ENCODE measurements around the gene UQCR11.

Gene UQCR11

DNA sequence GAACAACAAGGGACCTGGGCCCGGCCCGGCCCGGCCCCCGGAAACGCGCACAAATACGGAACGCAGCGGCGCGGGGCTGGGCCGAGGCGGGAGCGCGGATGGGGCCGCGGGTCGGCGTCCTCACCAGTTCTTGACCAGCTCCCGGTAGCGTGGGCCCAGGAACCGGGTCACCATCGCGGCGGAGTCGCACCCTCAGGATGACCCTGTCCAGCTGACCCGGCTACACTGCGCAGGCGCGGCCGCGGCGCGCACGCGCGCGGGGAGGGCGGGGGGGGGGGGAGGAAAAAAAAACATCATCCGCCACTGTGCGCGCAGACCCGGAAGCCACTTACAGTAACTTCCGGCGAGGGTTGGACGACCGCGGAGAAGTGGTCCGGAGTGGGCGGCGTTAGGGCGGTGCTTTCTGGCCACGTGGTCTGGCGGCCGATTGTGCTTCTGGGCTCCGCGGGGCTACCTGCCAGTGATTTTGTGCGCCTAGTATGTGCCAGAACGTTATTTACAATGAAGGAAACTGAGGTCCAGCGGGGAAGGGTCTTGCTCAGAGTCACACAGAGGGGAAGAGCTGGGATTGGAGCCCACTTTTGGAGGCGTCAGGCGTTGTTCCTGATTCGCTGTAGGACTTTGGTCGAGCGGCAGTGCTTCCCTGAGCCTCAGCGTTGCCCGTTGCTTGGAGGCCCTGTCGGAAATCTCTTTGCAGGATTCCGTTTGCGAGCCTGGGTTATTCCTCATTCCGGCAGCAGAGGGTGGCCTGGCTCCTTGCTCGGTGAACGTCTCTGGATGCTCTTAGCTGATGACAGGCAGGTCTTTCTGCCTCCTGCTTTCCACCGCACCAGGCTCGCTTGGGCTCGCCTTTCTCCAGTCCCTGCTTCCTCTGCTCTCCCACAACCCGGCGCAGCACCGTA lies at the start of gene UQCR11:
Gene UQCR11 (minus strand): TSS at position 227 of the 902 bp plus-strand sequence. CDS start 53 bp downstream, at position 174.
- Mint-ChIP-seq H3K36me3 (peaks cover 72% of the 10 kb centered on the region), H3K27ac (peak within 1 kb of the TSS; percentile 96), H3K4me3 (peak within 1 kb of the TSS; percentile 94), H3K4me1 (peaks cover 47% of the 10 kb centered on the region), H3K9me3 (no peaks in the 10 kb centered on the region)
- DNase-seq (ENCODE audit: low spot score in 2 of 2) (peak; percentile 83 to 97), ATAC-seq (peak; percentile 91)

DNA sequence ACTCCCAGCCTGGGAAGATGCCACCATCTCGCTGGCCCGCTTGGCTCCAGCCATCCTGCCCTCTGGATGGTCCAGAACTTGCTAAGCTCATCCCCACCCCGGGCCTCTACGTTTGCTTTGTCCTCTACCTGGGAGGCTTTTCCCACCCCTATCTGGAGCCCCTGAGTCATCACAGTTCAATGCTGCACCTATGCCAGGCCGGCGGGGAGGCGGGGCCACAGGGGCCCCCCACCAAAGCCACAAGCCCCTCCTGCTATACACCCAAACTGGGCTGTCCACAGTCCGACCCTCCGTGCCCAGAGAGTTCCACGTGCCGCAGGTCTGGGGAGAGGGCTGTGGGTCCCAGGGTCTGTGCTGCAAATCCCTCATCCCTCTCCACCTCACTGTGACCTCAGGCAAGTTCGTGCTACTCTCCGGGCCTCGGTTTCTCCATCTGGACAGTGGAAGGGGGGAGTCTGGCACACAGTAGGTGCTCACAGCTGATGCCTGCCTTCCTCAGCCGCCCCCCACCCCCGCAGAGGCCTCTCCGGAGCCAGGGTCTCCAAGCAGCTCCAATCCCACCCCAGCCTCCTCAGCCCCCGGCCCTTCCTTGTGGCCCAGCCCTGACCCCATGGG lies 49.0 kb upstream of the UQCR11 start:
- peak overlapping the region; percentile 86 for H3K27ac Mint-ChIP-seq
- DNase-seq (ENCODE audit: low spot score in 2 of 2) (no peak), ATAC-seq (no peak)
- peaks cover 22% of the 10 kb centered on the region for H3K4me1 Mint-ChIP-seq
- H3K9me3 Mint-ChIP-seq, result no peaks in the 10 kb centered on the region
- peaks cover 29% of the 10 kb centered on the region for H3K36me3 Mint-ChIP-seq
- H3K4me3 Mint-ChIP-seq, result peak overlapping the region; percentile 71

DNA sequence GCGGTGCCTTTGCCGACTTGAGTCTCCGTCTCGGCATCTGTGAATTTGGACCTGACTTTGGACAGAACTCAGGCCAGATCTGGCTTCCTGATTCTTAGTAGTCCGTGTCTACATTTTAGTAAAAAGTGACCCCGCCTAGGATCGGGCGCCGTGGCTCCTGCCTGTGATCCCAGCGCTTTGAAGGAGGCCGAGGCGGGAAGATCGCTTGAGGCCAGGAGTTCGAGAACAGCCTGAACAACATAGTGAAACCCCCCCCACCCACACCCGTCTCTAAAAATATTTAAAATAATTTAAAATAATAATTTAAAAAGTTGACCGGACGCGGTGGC lies 48.0 kb upstream of the UQCR11 start:
- Mint-ChIP-seq H3K27ac (peak overlapping the region; percentile 91), H3K9me3 (no peaks in the 10 kb centered on the region), H3K4me1 (peaks cover 30% of the 10 kb centered on the region), H3K4me3 (peak overlapping the region; percentile 71), H3K36me3 (peaks cover 39% of the 10 kb centered on the region)
- DNase-seq (ENCODE audit: low spot score in 2 of 2) (no peak), ATAC-seq (no peak)

DNA sequence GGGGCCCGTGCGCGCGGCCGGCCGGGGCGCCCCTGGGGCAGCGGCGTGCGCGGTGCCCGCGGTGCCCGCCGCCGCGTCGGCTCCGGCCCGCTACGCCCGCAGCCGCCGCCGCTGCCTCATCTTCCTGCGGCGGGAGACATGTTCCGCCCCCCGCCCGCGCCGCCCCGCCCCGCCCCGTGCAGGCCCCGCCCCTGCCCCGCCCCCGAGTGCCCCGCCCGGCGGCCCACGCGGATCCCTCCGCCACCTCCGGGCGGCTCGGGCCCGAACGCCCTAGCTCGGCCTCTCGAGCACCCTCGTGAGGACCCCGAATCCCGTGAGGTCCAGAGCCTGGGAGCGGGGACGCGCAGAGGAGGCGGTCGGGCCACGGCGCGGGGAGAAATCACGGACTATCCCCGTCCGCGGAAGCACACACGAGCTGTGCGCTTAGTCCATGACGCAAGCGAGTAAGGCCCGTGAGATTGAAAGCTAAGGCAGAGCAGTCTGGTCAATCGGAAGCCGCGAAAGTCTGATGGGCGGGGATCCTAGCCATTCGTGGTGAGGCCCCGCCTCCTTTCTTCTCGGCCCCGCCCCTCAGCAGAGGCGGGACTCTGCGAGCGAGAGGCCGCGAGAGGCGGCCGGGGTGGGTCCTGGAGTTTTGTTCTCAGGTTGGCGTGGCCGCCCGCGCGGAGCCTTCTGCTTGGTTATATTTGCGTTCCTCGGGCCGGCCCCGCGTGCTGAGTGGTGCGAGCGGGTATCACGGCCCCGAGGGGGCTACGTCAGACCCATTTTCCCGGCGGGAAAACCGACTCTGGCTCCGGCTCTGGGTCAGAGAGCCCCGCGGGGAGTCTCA lies 47.4 kb upstream of the UQCR11 start, which contains the start of gene TCF3:
Gene TCF3 (minus strand): TSS at position 145 of the 829 bp plus-strand sequence. CDS start 2,367 bp downstream, outside the sequence.
- H3K4me3 Mint-ChIP-seq, result peak within 1 kb of the TSS; percentile 81
- H3K9me3 Mint-ChIP-seq, result no peaks in the 10 kb centered on the region
- peaks cover 45% of the 10 kb centered on the region for H3K36me3 Mint-ChIP-seq
- peak; percentile 90 for ATAC-seq
- H3K27ac Mint-ChIP-seq, result peak within 1 kb of the TSS; percentile 93
- peaks cover 30% of the 10 kb centered on the region for H3K4me1 Mint-ChIP-seq
- peak; percentile 96 to 99 for DNase-seq (ENCODE audit: low spot score in 2 of 2)

DNA sequence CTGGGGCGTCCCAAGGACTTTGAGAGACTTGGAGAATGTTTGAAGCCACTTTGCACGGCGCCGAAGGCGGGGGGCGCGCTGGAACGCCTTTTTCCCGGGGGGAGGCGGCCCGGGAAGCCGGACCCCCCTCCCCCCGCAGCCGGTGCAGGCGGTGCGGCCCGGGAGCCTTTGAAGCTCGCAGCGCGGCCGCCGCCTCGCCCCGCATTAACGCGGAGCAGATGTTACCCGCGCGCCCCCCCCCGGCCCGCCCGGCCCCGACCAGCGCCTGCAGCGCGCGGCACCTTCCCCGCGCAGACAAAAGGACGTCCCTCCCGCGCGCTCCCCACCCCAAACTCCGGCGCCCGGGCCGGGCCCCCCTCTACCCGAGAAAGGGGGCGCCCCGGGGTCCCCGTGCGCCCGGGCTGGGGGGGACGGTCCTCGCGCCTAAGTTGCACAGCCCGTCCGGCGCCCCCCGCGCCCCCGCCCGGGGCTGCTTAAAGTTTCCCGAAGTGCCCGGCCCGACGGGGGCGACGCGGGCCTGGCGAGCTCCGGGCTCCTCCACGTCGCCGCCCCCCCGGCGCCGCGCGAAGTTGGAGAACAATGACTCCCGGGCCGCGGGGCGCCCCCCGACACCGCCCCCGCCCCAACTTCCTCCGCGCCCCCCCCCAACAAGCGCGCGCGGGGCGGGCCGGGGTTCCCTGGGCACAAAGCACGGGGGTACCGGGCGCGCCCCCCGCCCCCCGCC lies 46.5 kb upstream of the UQCR11 start:
- Mint-ChIP-seq H3K9me3 (no peaks in the 10 kb centered on the region), H3K36me3 (peaks cover 45% of the 10 kb centered on the region), H3K4me3 (peak overlapping the region; percentile 81), H3K27ac (peak overlapping the region; percentile 93), H3K4me1 (peaks cover 30% of the 10 kb centered on the region)
- DNase-seq (ENCODE audit: low spot score in 2 of 2) (peak; percentile 31 to 69), ATAC-seq (peak; percentile 1)

DNA sequence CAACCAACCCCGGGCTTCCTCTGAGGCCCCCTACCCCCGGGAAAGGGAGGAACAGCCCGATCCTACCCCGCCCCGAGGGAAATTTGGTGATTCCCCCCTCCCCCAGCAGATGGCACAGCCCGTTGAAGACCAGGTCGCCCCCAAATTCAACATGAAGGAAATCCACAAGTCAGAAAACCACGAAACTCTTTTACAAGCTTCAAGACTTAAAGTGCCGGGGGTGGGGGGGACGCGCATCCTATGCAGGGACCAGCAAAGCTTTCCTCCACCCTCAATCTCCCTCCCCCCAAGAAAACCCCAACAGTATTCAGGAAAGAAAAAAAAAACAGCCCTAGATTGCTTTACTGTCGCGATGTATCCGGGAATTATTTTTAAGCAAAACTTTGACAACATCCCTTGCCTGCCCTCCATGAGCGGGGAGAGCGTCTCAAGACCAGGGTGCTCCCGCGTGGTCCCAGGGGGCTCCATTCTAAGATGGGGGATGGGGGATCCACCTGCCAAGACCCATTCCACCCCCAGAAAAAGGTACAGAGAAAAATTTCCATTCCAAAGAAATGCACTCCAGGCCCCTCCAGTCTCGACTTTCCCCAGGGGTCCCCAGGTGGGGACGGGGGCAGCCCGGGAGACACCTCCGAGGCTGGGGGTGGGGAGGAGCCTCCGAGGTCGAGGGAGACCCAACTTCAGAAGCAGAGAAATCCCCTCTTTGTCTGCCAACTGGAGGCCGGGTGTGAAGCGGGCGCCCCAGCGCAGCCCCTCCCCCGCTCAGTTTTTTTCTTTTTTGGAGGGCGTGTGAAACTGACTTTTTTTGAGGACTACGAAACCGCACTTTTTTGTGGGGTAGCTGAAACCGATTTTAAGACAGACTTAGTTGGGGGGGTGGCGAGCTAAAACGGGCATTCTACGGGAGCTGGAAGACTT lies 45.6 kb upstream of the UQCR11 start:
- Mint-ChIP-seq H3K4me1 (peaks cover 30% of the 10 kb centered on the region), H3K4me3 (peak overlapping the region; percentile 81), H3K27ac (peak overlapping the region; percentile 93), H3K36me3 (peaks cover 53% of the 10 kb centered on the region), H3K9me3 (no peaks in the 10 kb centered on the region)
- DNase-seq (ENCODE audit: low spot score in 2 of 2), result peak; percentile 32 to 81
- ATAC-seq, result no peak

DNA sequence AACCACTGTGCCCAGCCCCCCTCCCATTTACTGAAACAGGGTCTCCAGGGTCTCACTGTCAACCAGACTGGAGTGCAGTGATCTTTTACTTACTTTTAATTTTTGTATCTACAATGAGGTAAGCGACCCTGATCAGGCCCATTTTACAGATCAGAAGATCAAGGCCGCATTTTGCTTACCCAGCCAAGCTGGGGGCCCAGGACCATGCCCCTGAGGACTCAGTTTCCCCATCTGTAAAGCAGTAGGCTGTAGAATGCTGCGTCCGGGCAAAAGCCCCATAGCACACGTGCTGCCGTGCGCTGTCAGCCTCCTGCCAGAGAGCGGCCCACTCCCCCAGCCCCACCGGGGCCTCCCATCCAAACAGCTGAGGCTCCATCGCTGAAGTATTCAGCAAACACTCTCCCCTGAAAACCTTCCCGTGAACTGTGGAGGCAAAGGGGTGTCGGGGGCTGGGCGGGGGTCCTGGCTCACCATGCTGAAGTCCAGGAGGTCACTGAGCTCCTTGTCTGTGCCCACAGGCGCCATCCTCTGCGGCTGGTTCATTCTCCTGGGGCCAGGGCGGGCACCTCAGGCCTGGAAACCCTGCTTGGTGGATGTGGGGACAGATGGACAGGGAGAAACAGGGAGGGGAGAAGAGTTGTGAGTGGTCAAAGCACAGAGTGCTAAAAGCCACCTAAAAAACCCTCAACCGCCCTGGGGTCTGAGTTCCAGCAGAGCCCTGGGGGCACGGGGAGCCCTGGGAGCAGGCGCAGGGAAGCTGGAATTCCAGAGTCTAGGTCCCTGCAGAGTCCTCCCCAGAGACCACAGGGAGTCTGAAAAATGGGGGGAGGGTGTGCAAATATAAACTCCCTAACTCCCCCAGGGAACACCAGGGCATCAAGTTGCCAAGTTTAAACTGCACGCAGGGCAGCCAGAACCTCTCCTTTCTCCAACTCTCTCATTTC lies 44.7 kb upstream of the UQCR11 start:
- peaks cover 37% of the 10 kb centered on the region for H3K4me1 Mint-ChIP-seq
- ATAC-seq (no peak), DNase-seq (ENCODE audit: low spot score in 2 of 2) (no peak)
- H3K27ac Mint-ChIP-seq, result peak overlapping the region; percentile 93
- H3K9me3 Mint-ChIP-seq, result no peaks in the 10 kb centered on the region
- H3K36me3 Mint-ChIP-seq, result peaks cover 61% of the 10 kb centered on the region
- H3K4me3 Mint-ChIP-seq, result peak overlapping the region; percentile 81

DNA sequence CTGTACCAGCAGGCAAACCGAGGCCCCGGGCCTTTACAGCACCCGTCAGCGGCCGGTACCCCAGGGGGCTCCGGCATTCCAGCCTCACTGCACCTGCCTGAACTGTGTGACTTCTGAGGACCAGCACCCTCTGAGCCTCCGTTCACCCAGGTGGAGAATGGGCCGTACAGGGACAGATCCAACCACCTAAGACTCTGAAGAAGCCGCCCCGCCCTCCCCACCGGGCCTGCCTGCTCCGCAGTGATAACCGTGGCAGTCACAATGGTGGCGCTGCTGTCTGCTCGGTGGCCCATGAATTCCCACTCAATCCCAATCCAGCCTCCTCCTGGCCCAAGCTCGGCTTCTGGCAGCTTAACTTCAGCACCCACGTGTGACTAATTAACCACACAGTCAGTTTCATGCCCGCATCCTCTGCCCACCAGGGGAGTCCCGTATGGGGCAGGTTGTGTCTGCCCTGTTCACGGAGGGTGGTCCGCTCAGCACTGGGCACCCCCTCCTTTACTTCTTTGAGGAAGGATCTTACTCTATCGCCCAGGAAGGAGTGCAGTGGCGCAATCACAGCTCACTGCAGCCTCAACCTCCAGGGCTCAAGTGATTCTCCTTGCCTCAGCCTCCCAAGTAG lies 43.8 kb upstream of the UQCR11 start:
- H3K9me3 Mint-ChIP-seq, result no peaks in the 10 kb centered on the region
- peak overlapping the region; percentile 81 for H3K4me3 Mint-ChIP-seq
- peak; percentile 6 for ATAC-seq
- H3K27ac Mint-ChIP-seq, result peak overlapping the region; percentile 74
- DNase-seq (ENCODE audit: low spot score in 2 of 2), result no peak
- H3K36me3 Mint-ChIP-seq, result peaks cover 61% of the 10 kb centered on the region
- H3K4me1 Mint-ChIP-seq, result peaks cover 33% of the 10 kb centered on the region

DNA sequence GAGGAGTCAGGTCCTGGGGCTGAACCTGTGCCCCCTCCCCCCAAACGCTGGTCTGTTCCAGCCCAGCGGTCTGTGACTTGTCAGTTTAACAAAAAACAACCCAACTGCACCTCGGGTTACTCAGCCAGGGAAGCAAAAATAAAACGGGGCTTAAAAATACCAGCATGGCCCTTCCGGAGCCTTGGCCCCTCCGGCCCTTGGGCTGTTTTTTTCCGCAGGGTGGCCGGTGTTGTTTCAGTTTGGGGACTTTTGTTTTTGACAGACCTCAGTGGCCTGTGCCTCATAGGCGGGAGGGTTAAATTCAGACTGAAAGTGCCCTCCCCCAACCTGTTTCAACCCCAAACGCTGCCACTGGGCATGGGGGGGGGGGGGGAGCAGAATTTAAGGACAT lies 43.2 kb upstream of the UQCR11 start:
- ATAC-seq (no peak), DNase-seq (ENCODE audit: low spot score in 2 of 2) (no peak)
- Mint-ChIP-seq H3K27ac (peak overlapping the region; percentile 74), H3K36me3 (peaks cover 65% of the 10 kb centered on the region), H3K9me3 (no peaks in the 10 kb centered on the region), H3K4me3 (peak overlapping the region; percentile 81), H3K4me1 (peaks cover 32% of the 10 kb centered on the region)

DNA sequence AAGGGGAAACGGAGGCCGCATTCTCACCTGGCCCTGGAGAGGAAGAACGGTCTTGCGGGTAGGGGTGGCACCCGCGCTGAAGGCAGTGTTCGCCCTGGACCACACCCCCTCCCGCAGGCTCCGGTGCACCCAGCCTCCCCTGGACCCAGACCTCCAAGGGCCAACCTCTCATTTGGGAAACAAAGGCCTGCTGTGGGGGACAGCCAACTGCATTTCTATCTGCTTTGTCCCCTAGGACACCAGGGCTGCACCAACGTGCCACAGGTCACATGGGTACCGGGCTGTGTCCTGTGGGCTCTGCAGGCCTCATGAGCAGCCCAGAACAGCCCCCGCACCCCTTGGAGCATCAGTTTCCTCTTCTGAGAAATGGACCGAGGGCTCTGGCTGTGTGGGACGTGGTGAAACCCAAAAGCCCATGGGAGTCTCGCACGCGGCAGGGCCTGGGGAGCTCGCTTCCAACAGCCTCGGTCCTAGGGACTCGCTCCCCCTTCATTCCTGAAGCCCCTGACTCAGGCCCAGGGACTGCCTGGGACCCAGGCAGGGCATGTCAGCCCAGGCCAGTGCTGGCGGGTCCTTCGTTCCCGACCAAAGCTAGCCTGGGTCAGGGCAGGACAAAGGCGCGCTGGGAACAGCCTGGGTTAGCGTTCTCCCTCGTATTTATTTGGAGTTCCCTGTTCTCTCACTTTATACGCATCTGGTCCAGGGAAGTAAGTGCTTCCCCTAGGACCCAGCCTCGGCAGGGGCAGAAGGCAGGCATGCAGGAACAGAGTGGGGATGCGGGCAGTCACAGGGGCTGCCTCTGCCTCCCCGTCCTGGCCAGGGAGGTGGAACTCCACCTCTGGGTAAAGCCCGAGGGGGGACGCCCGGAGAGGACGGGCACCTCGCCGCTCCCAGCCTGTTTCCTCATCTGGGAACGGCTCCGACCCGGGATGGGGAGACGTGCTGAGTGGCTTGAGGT lies 42.5 kb upstream of the UQCR11 start:
- ATAC-seq (no peak), DNase-seq (ENCODE audit: low spot score in 2 of 2) (no peak)
- H3K4me1 Mint-ChIP-seq, result peaks cover 32% of the 10 kb centered on the region
- H3K36me3 Mint-ChIP-seq, result peaks cover 69% of the 10 kb centered on the region
- no peak overlapping the region for H3K27ac Mint-ChIP-seq
- no peak overlapping the region for H3K4me3 Mint-ChIP-seq
- H3K9me3 Mint-ChIP-seq, result no peaks in the 10 kb centered on the region

DNA sequence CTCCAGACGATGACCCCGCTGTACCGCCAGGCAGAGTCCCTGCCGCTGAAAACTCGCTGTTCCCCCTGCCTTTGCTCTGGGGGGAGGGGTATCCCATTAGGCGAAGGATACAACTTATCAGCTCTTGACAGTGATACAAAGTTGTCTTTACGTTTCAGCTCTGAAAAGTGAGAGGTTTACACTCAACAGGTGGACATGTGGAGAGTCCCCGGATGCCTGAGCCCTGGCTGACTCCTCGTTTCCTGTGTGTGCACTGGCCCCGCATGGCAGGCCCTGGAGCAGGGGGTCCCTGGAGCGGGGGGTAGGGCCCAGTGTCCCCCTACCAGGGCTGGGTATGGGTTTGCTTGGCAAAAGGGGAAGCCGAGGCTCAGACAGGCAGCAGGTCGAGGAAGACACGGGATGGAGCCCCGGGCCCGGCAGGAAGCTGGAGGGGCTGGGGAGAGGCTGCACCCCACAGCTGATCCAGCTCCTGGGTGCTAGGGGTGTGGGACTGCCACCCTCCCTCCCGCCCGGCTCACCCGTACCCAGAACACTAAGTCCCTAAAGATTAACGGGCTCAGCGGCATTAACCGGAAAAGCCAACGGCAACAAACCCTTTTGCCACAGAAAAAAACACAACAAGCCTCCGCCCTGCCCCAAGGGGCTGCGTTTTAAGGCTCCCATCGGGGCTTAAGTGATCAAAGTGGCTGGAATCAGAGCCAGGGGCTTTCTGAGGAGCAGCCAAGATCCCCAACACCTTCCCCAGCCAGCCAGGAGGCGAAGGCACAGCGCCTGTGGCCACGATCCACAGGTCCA lies 41.6 kb upstream of the UQCR11 start:
- Mint-ChIP-seq H3K36me3 (peaks cover 72% of the 10 kb centered on the region), H3K27ac (no peak overlapping the region), H3K4me3 (no peak overlapping the region), H3K4me1 (peaks cover 32% of the 10 kb centered on the region), H3K9me3 (no peaks in the 10 kb centered on the region)
- ATAC-seq (no peak), DNase-seq (ENCODE audit: low spot score in 2 of 2) (no peak)

Data from stimulated activated effector memory CD8-positive, alpha-beta T cell treated with anti-CD3 and anti-CD28 coated beads, Interleukin-12 subunit alpha, Interleukin-12 subunit beta, amount 100 ng/mL, for 72 hours (primary cell).